GM12874 (cell line): ENCODE data around the gene DBT.

Experiments
- CTCF ChIP-seq: IDR thresholded peaks from 2 replicates; pipeline ENCODE4 v1.5.1; 2011; ENCODE audit warnings: low read depth, mild to moderate bottlenecking, control low read depth, low read length, moderate library complexity; ENCODE audit not compliant: insufficient read depth

Gene DBT

GRCh38 chr1:100265562-100265930, 15.9 kb upstream of the DBT start:
- TF ChIP-seq CTCF, result no peak

GRCh38 chr1:100261686-100262085, 12.1 kb upstream of the DBT start:
- no peak for TF ChIP-seq CTCF

GRCh38 chr1:100253552-100253951, 3.9 kb upstream of the DBT start:
- TF ChIP-seq CTCF, result no peak

GRCh38 chr1:100252901-100253300, 3.3 kb upstream of the DBT start:
- no peak for TF ChIP-seq CTCF

- TF ChIP-seq CTCF, result no peak
Observed at GRCh38 chr1:100250807-100251206, 1.2 kb upstream of the DBT start.

- no peak for TF ChIP-seq CTCF
Observed at GRCh38 chr1:100250264-100250663, 630 bp upstream of the DBT start.

- no peak for TF ChIP-seq CTCF
Observed at GRCh38 chr1:100249155-100249536, 488 bp downstream of the DBT start.

GRCh38 chr1:100246738-100247137, 2.9 kb downstream of the DBT start:
- no peak for TF ChIP-seq CTCF
